PC-9 (cell line): Measurements from ENCODE around the gene LRRC59. TPM values are rescaled to one million over a fixed set of nuclear protein-coding genes. Genes with fewer than 3 reads are reported as not detected.

ENCODE experiments used
- BruUV-seq: library from RNA; stranded (reverse); fragments of 400-500 nt; replicated peaks from 2 replicates; lab custom pipeline; 2021; lab: Mats Ljungman, UMichigan
- CTCF ChIA-PET: fragments of 300-600 bp; sonication (Branson Sonifier 250); formaldehyde crosslinking; loops from one replicate; lab custom pipeline; 2022; ENCODE audit warnings: antibody characterized with exemption; lab: Charles Lee
- POLR2A ChIA-PET: fragments of 300-600 bp; sonication (Branson Sonifier 250); formaldehyde crosslinking; loops from one replicate; lab custom pipeline; 2022; ENCODE audit warnings: antibody characterized with exemption; ENCODE audit not compliant: unreplicated experiment; lab: Charles Lee
- DNase-seq, 2 experiments: peaks; one replicate each; pipeline versions ENCODE4 v3.0.0 to v3.0.0-alpha.2; 2015 to 2022; ENCODE audit warnings: mixed read lengths in 1 of 2
- H2AFZ ChIP-seq: fragments of 200-600 bp; sonication (generic); 2 replicates; pipeline ENCODE4 v1.8.1; 2017; ENCODE audit warnings: antibody characterized with exemption
- H3F3A ChIP-seq: fragments of 200-600 bp; sonication (generic); 2 replicates; pipeline ENCODE4 v1.8.1; 2017; ENCODE audit warnings: antibody characterized with exemption, mild to moderate bottlenecking, low read depth; ENCODE audit not compliant: insufficient read depth
- H3K27ac ChIP-seq: fragments of 200-600 bp; sonication (generic); 2 replicates; pipeline ENCODE4 v1.6.1; 2016; ENCODE audit warnings: mixed run types
- H3K27me3 ChIP-seq: fragments of 200-600 bp; sonication (generic); 2 replicates; pipeline ENCODE4 v1.6.1; 2016; ENCODE audit warnings: low read depth, mixed run types; ENCODE audit not compliant: insufficient read depth
- H3K36me3 ChIP-seq: fragments of 200-600 bp; sonication (generic); 2 replicates; pipeline ENCODE4 v1.6.1; 2016; ENCODE audit warnings: low read depth, mixed run types
- H3K4me1 ChIP-seq: fragments of 200-600 bp; sonication (generic); replicated peaks from 2 replicates; pipeline ENCODE4 v1.6.1; 2016; ENCODE audit warnings: mixed run types; ENCODE audit not compliant: insufficient read depth
- H3K4me2 ChIP-seq: fragments of 200-600 bp; sonication (generic); 2 replicates; pipeline ENCODE4 v1.6.1; 2017; ENCODE audit warnings: mixed run types
- H3K4me3 ChIP-seq: fragments of 200-600 bp; sonication (generic); 2 replicates; pipeline ENCODE4 v1.6.1; 2016; ENCODE audit warnings: mixed run types
- H3K79me2 ChIP-seq: fragments of 200-600 bp; sonication (generic); 2 replicates; pipeline ENCODE4 v1.6.1; 2017; ENCODE audit warnings: low read depth, mixed run types
- H3K9me2 ChIP-seq: fragments of 200-600 bp; sonication (generic); 2 replicates; pipeline ENCODE4 v1.8.1; 2017; ENCODE audit warnings: mild to moderate bottlenecking; ENCODE audit not compliant: insufficient read depth
- H3K9me3 ChIP-seq: fragments of 200-600 bp; sonication (generic); 2 replicates; pipeline ENCODE4 v1.8.1; 2016; ENCODE audit warnings: low read depth; ENCODE audit not compliant: insufficient read depth
- H4K20me1 ChIP-seq: fragments of 200-600 bp; sonication (generic); 2 replicates; pipeline ENCODE4 v1.8.1; 2017; ENCODE audit not compliant: insufficient read depth
- EZH2 ChIP-seq: fragments of 200-600 bp; sonication (generic); IDR thresholded peaks from 2 replicates; pipeline ENCODE4 v1.8.0; 2017; ENCODE audit warnings: antibody characterized with exemption, low read depth
- intact Hi-C: fragments of 100-400 bp; cut with micrococcal nuclease; formaldehyde crosslinking; loops from one replicate; pipeline ENCODE4 v1.10.0; 2022; ENCODE audit not compliant: unreplicated experiment
- total RNA-seq: library from RNA; stranded (reverse); gene quantifications from 2 replicates; pipeline ENCODE4 v1.2.3, GENCODE V29; 2021
- TF ChIP-seq, protein P1 (sequence below): fragments of 200-600 bp; sonication (generic); conservative IDR thresholded peaks from 2 replicates; pipeline ENCODE4 v1.6.1; 2017; ENCODE audit warnings: mixed run types, antibody characterized with exemption, mild to moderate bottlenecking, moderate library complexity

Gene LRRC59
- total RNA-seq, 1 experiment from 2014 or later, result 102 TPM

- Histone ChIP-seq H2AFZ (no peak overlapping the region), H3K27ac (no peak overlapping the region), H3K4me3 (no peak overlapping the region), H3K9me2 (no peaks in the 10 kb centered on the region), H3K9me3 (no peaks in the 10 kb centered on the region), H3K4me1 (no peaks in the 10 kb centered on the region), H3F3A (no peaks in the 10 kb centered on the region), H3K79me2 (no peaks in the 10 kb centered on the region), H3K4me2 (no peak overlapping the region), H3K36me3 (0 out of 2 replicates have a peak, but pooled peaks cover 7% of the 10 kb centered on the region), H4K20me1 (peaks cover 3% of the 10 kb centered on the region; the same call in 1 of the 2 replicates), H3K27me3 (no peaks in the 10 kb centered on the region)
- POLR2A ChIA-PET, result no interaction called here
- DNase-seq, result no peak
- TF ChIP-seq, protein P1, sequence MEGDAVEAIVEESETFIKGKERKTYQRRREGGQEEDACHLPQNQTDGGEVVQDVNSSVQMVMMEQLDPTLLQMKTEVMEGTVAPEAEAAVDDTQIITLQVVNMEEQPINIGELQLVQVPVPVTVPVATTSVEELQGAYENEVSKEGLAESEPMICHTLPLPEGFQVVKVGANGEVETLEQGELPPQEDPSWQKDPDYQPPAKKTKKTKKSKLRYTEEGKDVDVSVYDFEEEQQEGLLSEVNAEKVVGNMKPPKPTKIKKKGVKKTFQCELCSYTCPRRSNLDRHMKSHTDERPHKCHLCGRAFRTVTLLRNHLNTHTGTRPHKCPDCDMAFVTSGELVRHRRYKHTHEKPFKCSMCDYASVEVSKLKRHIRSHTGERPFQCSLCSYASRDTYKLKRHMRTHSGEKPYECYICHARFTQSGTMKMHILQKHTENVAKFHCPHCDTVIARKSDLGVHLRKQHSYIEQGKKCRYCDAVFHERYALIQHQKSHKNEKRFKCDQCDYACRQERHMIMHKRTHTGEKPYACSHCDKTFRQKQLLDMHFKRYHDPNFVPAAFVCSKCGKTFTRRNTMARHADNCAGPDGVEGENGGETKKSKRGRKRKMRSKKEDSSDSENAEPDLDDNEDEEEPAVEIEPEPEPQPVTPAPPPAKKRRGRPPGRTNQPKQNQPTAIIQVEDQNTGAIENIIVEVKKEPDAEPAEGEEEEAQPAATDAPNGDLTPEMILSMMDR, result no peak
- TF ChIP-seq EZH2, result no peak
- intact Hi-C loops, result no loop called here
- CTCF ChIA-PET, result no interaction called here
- no TSS peak for BruUV-seq
These were observed 42.5 kb downstream of the LRRC59 start for GRCh38 chr17:50354776-50355175.

DNA sequence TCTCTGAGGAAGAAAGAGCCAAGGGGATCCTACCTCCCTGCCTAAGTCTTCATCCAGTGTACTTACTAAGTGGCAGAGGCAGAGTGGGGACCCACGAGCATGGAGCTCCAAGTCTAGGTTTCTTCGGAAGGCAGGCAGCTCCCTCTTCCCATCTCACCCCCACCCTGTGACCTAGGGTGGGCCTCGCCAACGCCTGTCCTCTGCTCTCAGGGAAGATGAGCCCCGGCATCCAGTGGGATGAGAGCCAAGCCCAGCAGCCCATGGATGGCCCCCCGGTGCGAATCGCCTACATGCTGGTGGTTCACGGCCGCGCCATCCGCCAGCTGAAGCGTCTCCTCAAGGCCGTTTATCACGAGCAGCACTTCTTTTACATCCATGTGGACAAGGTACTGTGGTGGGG lies 43.1 kb downstream of the LRRC59 start:
- Histone ChIP-seq H3K9me2 (no peaks in the 10 kb centered on the region), H3K36me3 (0 out of 2 replicates have a peak, but pooled peaks cover 7% of the 10 kb centered on the region), H4K20me1 (peaks cover 3% of the 10 kb centered on the region; the same call in 1 of the 2 replicates), H3K9me3 (no peaks in the 10 kb centered on the region), H3K79me2 (no peaks in the 10 kb centered on the region), H2AFZ (no peak overlapping the region), H3K27me3 (no peaks in the 10 kb centered on the region), H3K4me3 (no peak overlapping the region), H3K4me1 (no peaks in the 10 kb centered on the region), H3K4me2 (no peak overlapping the region), H3F3A (no peaks in the 10 kb centered on the region), H3K27ac (no peak overlapping the region)
- BruUV-seq, result no TSS peak
- TF ChIP-seq EZH2, result no peak
- TF ChIP-seq, protein P1, result no peak
- no peak for DNase-seq
- intact Hi-C loops, result no loop called here
- CTCF ChIA-PET, result no interaction called here
- POLR2A ChIA-PET, result no interaction called here

DNA sequence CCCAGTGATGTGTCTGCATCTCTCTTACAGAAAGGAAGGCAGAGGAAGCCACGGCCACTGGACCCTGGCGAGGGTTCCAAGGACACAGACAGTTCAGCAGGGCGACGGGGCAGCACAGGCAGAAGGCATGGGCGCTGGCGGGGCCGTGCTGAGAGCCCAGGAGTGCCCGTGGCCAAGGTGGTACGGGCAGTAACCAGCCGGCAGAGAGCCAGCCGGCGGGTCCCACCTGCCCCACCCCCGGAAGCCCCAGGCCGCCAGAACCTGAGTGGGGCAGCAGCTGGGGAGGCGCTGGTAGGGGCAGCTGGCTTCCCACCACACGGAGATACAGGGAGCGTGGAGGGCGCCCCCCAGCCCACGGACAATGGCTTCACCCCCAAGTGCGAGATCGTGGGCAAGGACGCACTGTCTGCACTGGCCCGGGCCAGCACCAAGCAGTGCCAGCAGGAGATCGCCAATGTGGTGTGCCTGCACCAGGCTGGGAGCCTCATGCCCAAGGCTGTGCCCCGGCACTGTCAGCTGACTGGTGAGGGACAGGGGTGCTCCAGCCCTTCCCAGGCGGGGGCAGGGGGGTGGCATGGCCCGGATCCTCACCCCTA lies 43.6 kb downstream of the LRRC59 start:
- Histone ChIP-seq H3K4me1 (no peaks in the 10 kb centered on the region), H3K9me3 (no peaks in the 10 kb centered on the region), H3K79me2 (no peaks in the 10 kb centered on the region), H2AFZ (no peak overlapping the region), H3F3A (no peaks in the 10 kb centered on the region), H3K9me2 (no peaks in the 10 kb centered on the region), H3K4me2 (no peak overlapping the region), H3K4me3 (no peak overlapping the region), H3K27me3 (no peaks in the 10 kb centered on the region), H3K36me3 (0 out of 2 replicates have a peak, but pooled peaks cover 7% of the 10 kb centered on the region), H3K27ac (no peak overlapping the region), H4K20me1 (peaks cover 3% of the 10 kb centered on the region; the same call in 1 of the 2 replicates)
- TF ChIP-seq, protein P1, result no peak
- TF ChIP-seq EZH2, result no peak
- intact Hi-C loops, result no loop called here
- CTCF ChIA-PET, result no interaction called here
- no TSS peak for BruUV-seq
- POLR2A ChIA-PET, result no interaction called here
- no peak for DNase-seq
